ENCODE data around the gene DNASE1L1. TPM values are rescaled to one million over a fixed set of nuclear protein-coding genes. Genes with fewer than 3 reads are reported as not detected.

DNASE1L1 gene
- polyA plus RNA-seq, 1 donor from 2014 or later, result 9.2 TPM

GRCh38 chrX:154441984-154442707 is 33.1 kb upstream of the DNASE1L1 start:
- Histone ChIP-seq H3K27ac (ENCODE audit: low read length) (no peak overlapping the region), H3K79me2 (replicated peaks; ENCODE audit: insufficient read depth, low read length) (peaks cover 23% of the 10 kb centered on the region), H3K9me3 (ENCODE audit: low read length) (no peaks in the 10 kb centered on the region), H3K4me3 (ENCODE audit: low read length) (no peak overlapping the region), H4K20me1 (ENCODE audit: insufficient read depth) (no peaks in the 10 kb centered on the region), H3K4me2 (ENCODE audit: low read length) (no peak overlapping the region), H3K36me3 (ENCODE audit: insufficient read depth, low read length) (no peaks in the 10 kb centered on the region), H3F3A (ENCODE audit: insufficient read depth, low read length, poor library complexity, severe bottlenecking) (no peaks in the 10 kb centered on the region), H3K9me2 (ENCODE audit: insufficient read depth, low read length) (no peaks in the 10 kb centered on the region), H3K9ac (ENCODE audit: low read length) (no peak overlapping the region), H2AFZ (ENCODE audit: low read depth, low read length) (no peak overlapping the region), H3K27me3 (ENCODE audit: insufficient read depth, low read depth, low read length) (no peaks in the 10 kb centered on the region)
- TF ChIP-seq MXI1 (conservative IDR thresholded peaks at IDR 0.05; ENCODE audit: poor library complexity, severe bottlenecking) (no peak), EZH2 (IDR thresholded peaks at IDR 0.05; ENCODE audit: borderline replicate concordance, insufficient read depth, low read length, poor library complexity, severe bottlenecking) (no peak), POLR2AphosphoS5 (IDR thresholded peaks at IDR 0.05) (no peak), CTCF (IDR thresholded peaks at IDR 0.05; ENCODE audit: poor library complexity, severe bottlenecking) (no peak), RAD21 (conservative IDR thresholded peaks at IDR 0.05) (no peak), TAF1 (IDR thresholded peaks at IDR 0.05; ENCODE audit: low read depth) (no peak), SMC3 (conservative IDR thresholded peaks at IDR 0.05; ENCODE audit: poor library complexity) (no peak), REST (IDR thresholded peaks at IDR 0.05; ENCODE audit: borderline replicate concordance) (no peak), EP300 (conservative IDR thresholded peaks at IDR 0.05; ENCODE audit: poor library complexity, severe bottlenecking) (no peak)

- Histone ChIP-seq H3K9ac (ENCODE audit: low read length) (no peak overlapping the region), H3K9me2 (ENCODE audit: insufficient read depth, low read length) (no peaks in the 10 kb centered on the region), H3F3A (ENCODE audit: insufficient read depth, low read length, poor library complexity, severe bottlenecking) (no peaks in the 10 kb centered on the region), H4K20me1 (ENCODE audit: insufficient read depth) (no peaks in the 10 kb centered on the region), H3K27ac (ENCODE audit: low read length) (no peak overlapping the region), H2AFZ (ENCODE audit: low read depth, low read length) (no peak overlapping the region), H3K9me3 (ENCODE audit: low read length) (no peaks in the 10 kb centered on the region), H3K36me3 (ENCODE audit: insufficient read depth, low read length) (no peaks in the 10 kb centered on the region), H3K4me3 (ENCODE audit: low read length) (no peak overlapping the region), H3K27me3 (ENCODE audit: insufficient read depth, low read depth, low read length) (no peaks in the 10 kb centered on the region), H3K79me2 (replicated peaks; ENCODE audit: insufficient read depth, low read length) (peaks cover 23% of the 10 kb centered on the region), H3K4me2 (ENCODE audit: low read length) (no peak overlapping the region)
- TF ChIP-seq POLR2AphosphoS5 (IDR thresholded peaks at IDR 0.05), result no peak
- TF ChIP-seq EP300 (conservative IDR thresholded peaks at IDR 0.05; ENCODE audit: poor library complexity, severe bottlenecking), result no peak
- no peak for TF ChIP-seq REST (IDR thresholded peaks at IDR 0.05; ENCODE audit: borderline replicate concordance)
- TF ChIP-seq RAD21 (conservative IDR thresholded peaks at IDR 0.05), result no peak
- no peak for TF ChIP-seq TAF1 (IDR thresholded peaks at IDR 0.05; ENCODE audit: low read depth)
- no peak for TF ChIP-seq SMC3 (conservative IDR thresholded peaks at IDR 0.05; ENCODE audit: poor library complexity)
- TF ChIP-seq CTCF (IDR thresholded peaks at IDR 0.05; ENCODE audit: poor library complexity, severe bottlenecking), result no peak
- no peak for TF ChIP-seq EZH2 (IDR thresholded peaks at IDR 0.05; ENCODE audit: borderline replicate concordance, insufficient read depth, low read length, poor library complexity, severe bottlenecking)
- TF ChIP-seq MXI1 (conservative IDR thresholded peaks at IDR 0.05; ENCODE audit: poor library complexity, severe bottlenecking), result no peak
Measured at GRCh38 chrX:154441564-154441963, 32.5 kb upstream of the DNASE1L1 start.

Data from neural cell (in vitro differentiated cells).